ENCODE data around the gene RAD51.

DNA sequence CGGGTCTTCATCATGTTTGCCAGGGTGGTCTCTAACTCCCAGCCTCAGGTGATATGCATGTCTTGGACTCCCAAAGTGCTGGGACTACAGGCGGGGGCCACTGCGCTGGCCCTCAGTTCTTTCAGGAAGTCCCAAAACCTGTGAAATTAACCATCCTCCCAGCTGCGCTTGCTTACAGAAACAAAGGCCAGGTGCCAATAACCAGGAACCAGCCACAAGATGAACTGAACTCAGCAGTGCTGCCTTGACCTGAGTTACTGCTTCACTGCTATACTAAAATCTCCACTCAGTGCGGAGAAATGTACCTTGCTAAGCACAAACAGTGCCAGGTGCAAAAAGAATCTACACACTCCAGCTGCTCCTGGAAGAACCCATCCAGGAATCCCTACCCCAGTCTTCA, 65.0 kb downstream of the RAD51 start:
- TF ChIP-seq POLR2A (IDR thresholded peaks at IDR 0.05): no peak
- TF ChIP-seq, protein P1, sequence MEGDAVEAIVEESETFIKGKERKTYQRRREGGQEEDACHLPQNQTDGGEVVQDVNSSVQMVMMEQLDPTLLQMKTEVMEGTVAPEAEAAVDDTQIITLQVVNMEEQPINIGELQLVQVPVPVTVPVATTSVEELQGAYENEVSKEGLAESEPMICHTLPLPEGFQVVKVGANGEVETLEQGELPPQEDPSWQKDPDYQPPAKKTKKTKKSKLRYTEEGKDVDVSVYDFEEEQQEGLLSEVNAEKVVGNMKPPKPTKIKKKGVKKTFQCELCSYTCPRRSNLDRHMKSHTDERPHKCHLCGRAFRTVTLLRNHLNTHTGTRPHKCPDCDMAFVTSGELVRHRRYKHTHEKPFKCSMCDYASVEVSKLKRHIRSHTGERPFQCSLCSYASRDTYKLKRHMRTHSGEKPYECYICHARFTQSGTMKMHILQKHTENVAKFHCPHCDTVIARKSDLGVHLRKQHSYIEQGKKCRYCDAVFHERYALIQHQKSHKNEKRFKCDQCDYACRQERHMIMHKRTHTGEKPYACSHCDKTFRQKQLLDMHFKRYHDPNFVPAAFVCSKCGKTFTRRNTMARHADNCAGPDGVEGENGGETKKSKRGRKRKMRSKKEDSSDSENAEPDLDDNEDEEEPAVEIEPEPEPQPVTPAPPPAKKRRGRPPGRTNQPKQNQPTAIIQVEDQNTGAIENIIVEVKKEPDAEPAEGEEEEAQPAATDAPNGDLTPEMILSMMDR (IDR thresholded peaks at IDR 0.05): no peak

Data from upper lobe of left lung (tissue), 4 donors.